WTC11 (cell line): Measurements from ENCODE around the gene PCDHGA1.

Source experiments
- ZBTB21 ChIP-seq: sonication (generic); formaldehyde crosslinking; IDR thresholded peaks from 2 replicates; pipeline ENCODE4 v1.8.1; 2023; ENCODE audit warnings: mild to moderate bottlenecking, missing genetic modification reagents, borderline replicate concordance
- TF ChIP-seq, protein P1 (sequence below): fragments of 200-600 bp; IDR thresholded peaks from 2 replicates; pipeline ENCODE4 v1.8.0; 2022; ENCODE audit warnings: antibody characterized with exemption
- TF ChIP-seq, protein P2 (sequence below): sonication (generic); formaldehyde crosslinking; IDR thresholded peaks from 2 replicates; pipeline ENCODE4 v1.8.1; 2023; ENCODE audit warnings: mild to moderate bottlenecking, missing genetic modification reagents, moderate library complexity
- TF ChIP-seq, protein P3 (sequence below): sonication (generic); formaldehyde crosslinking; conservative IDR thresholded peaks from 2 replicates; pipeline ENCODE4 v1.8.1; 2022; ENCODE audit warnings: mild to moderate bottlenecking, missing genetic modification reagents

DNA sequence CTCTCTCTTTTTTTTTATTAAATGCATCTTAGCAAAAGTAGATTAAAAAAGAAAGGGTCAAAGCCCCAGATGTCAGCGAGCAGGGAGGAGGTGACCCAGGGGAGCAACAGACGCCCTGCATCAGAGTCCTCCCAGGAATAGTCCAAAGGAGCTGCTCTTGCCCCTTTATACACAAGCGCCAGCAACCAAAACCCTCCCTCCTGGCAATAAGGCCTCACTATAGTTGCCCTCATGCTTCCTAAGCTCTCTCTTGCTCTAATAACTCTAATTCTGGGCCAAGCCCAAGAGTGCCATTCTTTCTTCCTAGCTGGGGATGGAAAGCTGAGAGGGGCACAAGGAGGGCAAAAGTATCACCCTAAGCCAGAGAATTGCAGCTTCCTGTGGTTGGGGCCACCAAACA lies 184.8 kb downstream of the PCDHGA1 start:
- TF ChIP-seq, protein P1, sequence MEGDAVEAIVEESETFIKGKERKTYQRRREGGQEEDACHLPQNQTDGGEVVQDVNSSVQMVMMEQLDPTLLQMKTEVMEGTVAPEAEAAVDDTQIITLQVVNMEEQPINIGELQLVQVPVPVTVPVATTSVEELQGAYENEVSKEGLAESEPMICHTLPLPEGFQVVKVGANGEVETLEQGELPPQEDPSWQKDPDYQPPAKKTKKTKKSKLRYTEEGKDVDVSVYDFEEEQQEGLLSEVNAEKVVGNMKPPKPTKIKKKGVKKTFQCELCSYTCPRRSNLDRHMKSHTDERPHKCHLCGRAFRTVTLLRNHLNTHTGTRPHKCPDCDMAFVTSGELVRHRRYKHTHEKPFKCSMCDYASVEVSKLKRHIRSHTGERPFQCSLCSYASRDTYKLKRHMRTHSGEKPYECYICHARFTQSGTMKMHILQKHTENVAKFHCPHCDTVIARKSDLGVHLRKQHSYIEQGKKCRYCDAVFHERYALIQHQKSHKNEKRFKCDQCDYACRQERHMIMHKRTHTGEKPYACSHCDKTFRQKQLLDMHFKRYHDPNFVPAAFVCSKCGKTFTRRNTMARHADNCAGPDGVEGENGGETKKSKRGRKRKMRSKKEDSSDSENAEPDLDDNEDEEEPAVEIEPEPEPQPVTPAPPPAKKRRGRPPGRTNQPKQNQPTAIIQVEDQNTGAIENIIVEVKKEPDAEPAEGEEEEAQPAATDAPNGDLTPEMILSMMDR: no peak
- TF ChIP-seq, protein P2, sequence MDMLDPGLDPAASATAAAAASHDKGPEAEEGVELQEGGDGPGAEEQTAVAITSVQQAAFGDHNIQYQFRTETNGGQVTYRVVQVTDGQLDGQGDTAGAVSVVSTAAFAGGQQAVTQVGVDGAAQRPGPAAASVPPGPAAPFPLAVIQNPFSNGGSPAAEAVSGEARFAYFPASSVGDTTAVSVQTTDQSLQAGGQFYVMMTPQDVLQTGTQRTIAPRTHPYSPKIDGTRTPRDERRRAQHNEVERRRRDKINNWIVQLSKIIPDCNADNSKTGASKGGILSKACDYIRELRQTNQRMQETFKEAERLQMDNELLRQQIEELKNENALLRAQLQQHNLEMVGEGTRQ: no peak
- TF ChIP-seq, protein P3, sequence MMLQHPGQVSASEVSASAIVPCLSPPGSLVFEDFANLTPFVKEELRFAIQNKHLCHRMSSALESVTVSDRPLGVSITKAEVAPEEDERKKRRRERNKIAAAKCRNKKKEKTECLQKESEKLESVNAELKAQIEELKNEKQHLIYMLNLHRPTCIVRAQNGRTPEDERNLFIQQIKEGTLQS: no peak
- no peak for TF ChIP-seq ZBTB21
